ENCODE data around the gene FRMD4B. TPM values are rescaled to one million over a fixed set of nuclear protein-coding genes. Genes with fewer than 3 reads are reported as not detected.

Gene FRMD4B
- total RNA-seq, 3 donors from 2014 or later: 26.0 to 29.4 (median 28.6) TPM

DNA sequence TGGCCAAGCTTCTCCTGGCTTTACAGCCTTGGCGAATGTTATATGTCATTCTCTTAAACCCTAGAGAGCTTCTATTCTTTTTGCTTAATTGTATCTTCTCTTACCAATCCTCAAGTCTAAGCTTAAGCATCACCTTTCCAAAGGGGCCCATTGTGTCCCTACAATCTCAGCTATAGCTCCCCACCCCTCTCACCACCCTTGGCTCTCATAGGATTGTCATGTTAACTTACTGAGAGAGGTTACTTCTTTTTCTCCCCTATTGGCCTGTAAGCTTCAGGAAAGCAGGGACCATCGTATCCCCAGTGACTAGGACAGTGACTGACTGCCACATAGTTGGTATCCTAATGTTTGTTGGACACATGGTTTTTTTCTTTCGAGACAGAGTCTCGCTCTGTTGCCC, 220.1 kb downstream of the FRMD4B start:
- TF ChIP-seq, protein P1, sequence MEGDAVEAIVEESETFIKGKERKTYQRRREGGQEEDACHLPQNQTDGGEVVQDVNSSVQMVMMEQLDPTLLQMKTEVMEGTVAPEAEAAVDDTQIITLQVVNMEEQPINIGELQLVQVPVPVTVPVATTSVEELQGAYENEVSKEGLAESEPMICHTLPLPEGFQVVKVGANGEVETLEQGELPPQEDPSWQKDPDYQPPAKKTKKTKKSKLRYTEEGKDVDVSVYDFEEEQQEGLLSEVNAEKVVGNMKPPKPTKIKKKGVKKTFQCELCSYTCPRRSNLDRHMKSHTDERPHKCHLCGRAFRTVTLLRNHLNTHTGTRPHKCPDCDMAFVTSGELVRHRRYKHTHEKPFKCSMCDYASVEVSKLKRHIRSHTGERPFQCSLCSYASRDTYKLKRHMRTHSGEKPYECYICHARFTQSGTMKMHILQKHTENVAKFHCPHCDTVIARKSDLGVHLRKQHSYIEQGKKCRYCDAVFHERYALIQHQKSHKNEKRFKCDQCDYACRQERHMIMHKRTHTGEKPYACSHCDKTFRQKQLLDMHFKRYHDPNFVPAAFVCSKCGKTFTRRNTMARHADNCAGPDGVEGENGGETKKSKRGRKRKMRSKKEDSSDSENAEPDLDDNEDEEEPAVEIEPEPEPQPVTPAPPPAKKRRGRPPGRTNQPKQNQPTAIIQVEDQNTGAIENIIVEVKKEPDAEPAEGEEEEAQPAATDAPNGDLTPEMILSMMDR (IDR thresholded peaks at IDR 0.05): no peak

DNA sequence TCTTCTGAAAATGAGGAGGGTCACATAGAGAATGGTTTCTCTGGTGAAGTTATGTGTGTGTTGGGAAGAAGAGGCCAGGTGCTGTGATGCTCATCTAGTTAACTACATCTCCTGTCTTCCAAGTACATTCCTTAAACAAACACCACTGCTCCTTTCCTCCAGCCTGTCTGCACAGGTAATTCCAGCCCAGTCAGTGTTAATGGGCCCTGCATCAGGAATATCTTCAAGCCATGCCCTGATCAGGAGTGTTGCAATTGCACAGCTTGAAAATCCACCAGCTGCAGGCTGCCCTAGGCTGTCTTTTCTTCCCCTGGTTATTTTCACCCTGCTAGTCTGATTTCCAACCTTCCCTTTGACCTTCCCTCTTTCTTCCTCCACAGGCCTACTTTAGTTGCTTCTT, 221.6 kb downstream of the FRMD4B start:
- intact Hi-C loops (cut with DNase I, micrococcal nuclease): loop anchor here (5.0 to 10.0 kb wide), 3 partner anchors 143 to 511 kb away; no protein-coding TSS in a partner anchor
- Histone ChIP-seq H3K4me3 (no peak overlapping the region), H3K4me1 (ENCODE audit: low read depth) (no peaks in the 10 kb centered on the region), H3K9me3 (no peaks in the 10 kb centered on the region), H3K36me3 (ENCODE audit: low read depth) (no peaks in the 10 kb centered on the region)
- ATAC-seq (peak; percentile 18), DNase-seq (no peak)
- TF ChIP-seq, protein P1 (IDR thresholded peaks at IDR 0.05): no peak

More for the DNA sequence above, 220.1 kb downstream of the FRMD4B start:
- DNase-seq: no peak
- ATAC-seq: no peak
- intact Hi-C loops (cut with DNase I, micrococcal nuclease): loop anchor here (10.0 kb wide), 2 partner anchors 259 to 509 kb away; no protein-coding TSS in a partner anchor
- Histone ChIP-seq H3K4me1 (ENCODE audit: low read depth) (no peaks in the 10 kb centered on the region), H3K9me3 (no peaks in the 10 kb centered on the region), H3K36me3 (ENCODE audit: low read depth) (no peaks in the 10 kb centered on the region), H3K4me3 (no peak overlapping the region)

DNA sequence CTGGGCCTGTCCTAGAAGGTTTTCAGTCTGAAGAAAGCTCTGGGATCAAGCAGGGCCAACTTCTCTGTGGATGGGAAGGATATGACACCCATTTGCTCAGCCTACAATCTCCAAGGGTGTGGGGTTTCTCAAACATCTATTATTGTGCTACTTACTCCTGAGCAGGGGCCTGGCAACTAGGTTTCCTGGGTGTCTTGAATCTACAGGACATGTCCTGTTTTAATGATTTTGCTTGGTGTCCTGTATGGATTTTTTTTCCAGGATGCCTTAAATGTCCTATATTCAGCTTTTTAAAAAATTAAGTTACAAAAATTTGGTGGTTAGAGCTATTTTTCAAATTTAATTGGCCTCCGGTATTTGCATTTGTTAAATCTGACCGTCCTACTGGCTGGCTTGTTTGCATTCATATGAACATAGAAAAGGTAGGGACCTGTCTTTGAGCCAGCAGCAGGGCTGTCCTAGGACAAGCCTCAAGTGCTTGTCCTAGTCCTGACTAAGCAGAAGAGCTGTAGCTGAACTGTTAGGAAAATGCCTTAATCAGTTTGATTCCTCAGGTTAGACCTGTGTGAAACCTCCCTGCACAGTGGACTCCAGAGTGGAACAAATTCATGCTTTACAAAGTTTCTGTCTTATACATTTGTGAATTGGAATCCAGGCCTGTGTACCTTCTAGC, 223.4 kb downstream of the FRMD4B start:
- H3K4me1 ChIP-seq (ENCODE audit: low read depth): no peaks in the 10 kb centered on the region
- intact Hi-C loops (cut with DNase I, micrococcal nuclease): loop anchor here (5.0 to 10.0 kb wide), 3 partner anchors 145 to 512 kb away; no protein-coding TSS in a partner anchor
- TF ChIP-seq, protein P1 (IDR thresholded peaks at IDR 0.05): no peak
- ATAC-seq: no peak
- H3K9me3 ChIP-seq: no peaks in the 10 kb centered on the region
- H3K4me3 ChIP-seq: no peak overlapping the region
- no peak for DNase-seq
- no peaks in the 10 kb centered on the region for H3K36me3 ChIP-seq (ENCODE audit: low read depth)

DNA sequence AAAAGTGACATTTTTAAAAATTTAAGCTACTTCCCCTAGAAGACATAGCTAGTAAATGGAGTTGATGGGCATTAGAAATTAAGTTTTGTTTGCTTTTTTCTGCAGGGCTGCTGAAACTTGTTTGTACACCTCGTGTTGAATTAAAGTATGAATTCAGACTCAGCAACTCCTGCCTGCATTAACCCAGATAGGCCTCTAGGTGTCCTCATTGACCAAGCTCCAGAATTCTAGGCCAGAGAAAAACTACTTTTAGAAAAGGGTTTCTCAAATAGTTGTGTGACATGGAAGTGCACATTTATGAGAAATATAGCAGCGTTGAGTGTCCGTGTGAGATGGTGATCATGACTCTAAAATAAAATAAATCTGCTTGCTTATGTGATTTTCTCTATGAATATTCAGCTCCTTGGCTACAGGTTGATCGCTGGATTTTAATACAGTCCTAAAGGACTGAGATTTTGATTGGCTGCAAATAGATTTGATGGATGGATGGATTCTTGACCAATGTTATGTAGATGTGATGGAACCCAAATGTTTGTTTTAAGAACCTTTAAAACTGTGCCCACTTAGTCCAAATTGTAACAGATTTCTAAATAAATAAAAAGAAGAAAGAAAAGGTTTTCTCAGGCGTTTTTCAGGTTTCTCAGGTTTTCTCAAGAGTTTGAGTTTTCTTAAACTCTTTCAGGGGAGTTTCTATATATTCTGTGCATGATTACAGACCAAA, 224.1 kb downstream of the FRMD4B start:
- Histone ChIP-seq H3K9me3 (no peaks in the 10 kb centered on the region), H3K4me1 (ENCODE audit: low read depth) (no peaks in the 10 kb centered on the region), H3K4me3 (no peak overlapping the region), H3K36me3 (ENCODE audit: low read depth) (no peaks in the 10 kb centered on the region)
- intact Hi-C loops (cut with DNase I, micrococcal nuclease): loop anchor here (1.0 to 10.0 kb wide), 4 partner anchors 145 to 513 kb away; no protein-coding TSS in a partner anchor
- peak in 1 of 3 donors; percentile 50 for DNase-seq
- TF ChIP-seq, protein P1 (IDR thresholded peaks at IDR 0.05): peak; percentile 88
- ATAC-seq: peak; percentile 81

DNA sequence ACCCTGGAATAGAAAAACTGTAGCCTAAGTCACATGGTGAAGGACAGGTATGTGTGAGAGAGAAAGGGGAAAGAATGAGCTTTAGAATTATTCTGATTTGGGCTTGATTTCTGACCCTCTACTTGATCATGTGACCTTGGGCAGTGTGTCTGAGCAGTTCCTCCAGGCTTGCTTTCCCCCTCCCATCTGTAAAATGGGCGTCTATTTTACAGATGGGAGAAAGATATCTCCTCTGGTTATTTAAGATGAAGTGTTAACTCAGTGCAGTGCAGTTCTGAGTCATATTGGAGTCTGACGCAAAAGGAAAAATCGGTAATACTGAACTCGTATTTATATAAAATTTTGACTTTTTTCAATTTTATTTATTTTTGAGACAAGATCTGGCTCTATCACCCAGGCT, 225.4 kb downstream of the FRMD4B start:
- TF ChIP-seq, protein P1 (IDR thresholded peaks at IDR 0.05): no peak
- ATAC-seq: no peak
- no peak for DNase-seq
- Histone ChIP-seq H3K36me3 (ENCODE audit: low read depth) (no peaks in the 10 kb centered on the region), H3K4me3 (no peak overlapping the region), H3K4me1 (ENCODE audit: low read depth) (no peaks in the 10 kb centered on the region), H3K9me3 (no peaks in the 10 kb centered on the region)
- intact Hi-C loops (cut with DNase I, micrococcal nuclease): loop anchor here (5.0 to 10.0 kb wide), 3 partner anchors 147 to 514 kb away; no protein-coding TSS in a partner anchor

All from mucosa of descending colon (tissue), 3 donors.